VCaP (cell line): Measurements from ENCODE around the gene KNOP1.
"Not testable (repeated sequence)": the region's sequence is repeated elsewhere in the genome, so short reads cannot be mapped to it uniquely, and the experiment has no call there.

ENCODE experiments used
- H3K27ac ChIP-seq: fragments of 450-650 bp; 2 replicates; pipeline ENCODE4 v1.5.1; 2017
- TF ChIP-seq, protein P1 (sequence below): fragments of 450-650 bp; conservative IDR thresholded peaks from 2 replicates; pipeline ENCODE4 v1.5.1; 2017; ENCODE audit warnings: mild to moderate bottlenecking, moderate library complexity

Gene KNOP1

DNA sequence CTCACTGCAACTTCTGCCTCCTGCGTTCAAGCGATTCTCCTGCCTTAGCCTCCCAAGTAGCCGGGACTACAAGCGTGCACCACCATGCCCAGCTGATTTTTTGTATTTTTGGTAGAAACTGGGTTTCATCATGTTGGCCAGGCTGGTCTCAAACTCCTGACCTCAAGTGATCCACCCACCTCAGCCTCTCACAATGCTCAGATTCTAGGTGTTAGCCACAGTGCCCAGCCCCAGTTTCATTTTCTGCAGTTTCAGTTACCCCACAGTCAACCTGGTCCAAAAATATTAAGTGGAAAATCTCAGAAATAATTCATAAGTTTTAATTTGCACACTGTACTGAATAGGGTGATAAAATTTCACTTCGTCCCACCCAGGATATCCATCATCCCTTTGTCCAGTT lies 28.7 kb downstream of the KNOP1 start:
- TF ChIP-seq, protein P1, sequence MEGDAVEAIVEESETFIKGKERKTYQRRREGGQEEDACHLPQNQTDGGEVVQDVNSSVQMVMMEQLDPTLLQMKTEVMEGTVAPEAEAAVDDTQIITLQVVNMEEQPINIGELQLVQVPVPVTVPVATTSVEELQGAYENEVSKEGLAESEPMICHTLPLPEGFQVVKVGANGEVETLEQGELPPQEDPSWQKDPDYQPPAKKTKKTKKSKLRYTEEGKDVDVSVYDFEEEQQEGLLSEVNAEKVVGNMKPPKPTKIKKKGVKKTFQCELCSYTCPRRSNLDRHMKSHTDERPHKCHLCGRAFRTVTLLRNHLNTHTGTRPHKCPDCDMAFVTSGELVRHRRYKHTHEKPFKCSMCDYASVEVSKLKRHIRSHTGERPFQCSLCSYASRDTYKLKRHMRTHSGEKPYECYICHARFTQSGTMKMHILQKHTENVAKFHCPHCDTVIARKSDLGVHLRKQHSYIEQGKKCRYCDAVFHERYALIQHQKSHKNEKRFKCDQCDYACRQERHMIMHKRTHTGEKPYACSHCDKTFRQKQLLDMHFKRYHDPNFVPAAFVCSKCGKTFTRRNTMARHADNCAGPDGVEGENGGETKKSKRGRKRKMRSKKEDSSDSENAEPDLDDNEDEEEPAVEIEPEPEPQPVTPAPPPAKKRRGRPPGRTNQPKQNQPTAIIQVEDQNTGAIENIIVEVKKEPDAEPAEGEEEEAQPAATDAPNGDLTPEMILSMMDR = no peak

DNA sequence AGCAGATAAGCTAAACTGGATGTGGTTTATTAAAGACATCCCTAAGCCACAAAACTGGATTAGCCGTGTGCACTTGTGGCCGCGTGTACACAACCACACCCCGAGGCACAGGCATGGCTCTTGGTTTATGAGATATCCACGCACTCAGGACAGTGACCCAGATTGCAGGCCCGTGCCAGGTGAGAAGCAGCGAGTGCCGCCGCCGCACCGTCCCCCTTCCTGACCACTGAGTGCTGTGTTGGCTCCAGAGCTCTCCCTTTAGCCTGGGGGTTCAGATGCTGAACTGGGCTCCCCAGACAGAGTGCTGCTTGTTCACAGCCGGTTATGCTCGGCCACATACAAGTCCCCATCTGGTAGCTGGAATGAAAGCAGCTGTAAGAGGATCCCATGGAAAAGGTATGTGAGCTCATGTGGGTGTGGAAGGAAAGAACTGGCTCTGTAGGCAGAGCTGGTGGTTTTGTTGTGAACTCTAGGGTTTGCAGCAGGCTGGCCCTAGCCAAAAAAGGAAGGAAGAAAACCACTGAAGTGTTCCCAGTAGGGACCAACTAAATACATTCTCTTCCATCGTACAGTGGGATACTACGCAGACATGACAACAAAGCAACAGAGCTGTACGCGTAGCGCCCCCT lies 29.5 kb downstream of the KNOP1 start:
- no peak overlapping the region for H3K27ac ChIP-seq
- TF ChIP-seq, protein P1 = no peak

More for the DNA sequence above, 28.7 kb downstream of the KNOP1 start:
- no peak overlapping the region for H3K27ac ChIP-seq

DNA sequence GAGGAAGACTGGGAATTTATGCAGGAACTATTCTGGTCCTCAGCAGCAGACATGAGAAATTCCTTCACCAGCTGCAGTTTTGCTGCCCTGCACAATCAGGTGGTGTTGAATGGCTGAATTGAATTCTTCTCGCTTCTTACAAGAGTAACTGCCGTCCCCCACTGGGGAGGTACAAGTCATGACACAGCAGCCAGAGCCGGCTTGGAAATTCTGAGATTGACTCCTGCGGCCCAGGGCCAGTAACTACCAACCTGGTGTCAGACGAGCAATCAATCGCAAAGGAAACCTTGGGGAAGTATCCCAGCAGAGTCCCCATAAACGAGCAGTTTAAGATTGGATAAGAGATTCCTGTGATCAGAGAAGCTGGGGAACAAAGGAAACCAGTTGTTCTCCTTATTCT lies 30.7 kb downstream of the KNOP1 start:
- H3K27ac ChIP-seq = no peak overlapping the region
- TF ChIP-seq, protein P1 = no peak

DNA sequence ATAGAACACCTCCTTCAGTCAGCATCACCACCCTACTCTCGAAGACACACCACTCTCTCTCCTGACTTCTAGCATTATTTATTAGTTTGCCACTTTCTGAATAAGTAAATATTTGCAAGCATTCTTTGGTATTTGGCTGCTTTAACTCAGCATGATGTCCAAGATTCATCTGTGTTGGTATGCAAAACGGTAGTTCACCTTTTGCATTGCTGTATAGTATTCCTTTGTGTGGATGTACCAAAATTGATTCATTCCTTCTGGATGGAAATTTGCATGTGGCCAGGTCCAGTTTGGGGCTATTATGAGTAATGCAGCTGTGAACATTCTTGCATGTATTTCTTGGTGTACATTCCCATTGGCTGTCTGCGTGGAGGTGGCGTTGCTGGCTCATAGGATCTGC lies 32.9 kb downstream of the KNOP1 start:
- TF ChIP-seq, protein P1 = no peak
- no peak overlapping the region for H3K27ac ChIP-seq

DNA sequence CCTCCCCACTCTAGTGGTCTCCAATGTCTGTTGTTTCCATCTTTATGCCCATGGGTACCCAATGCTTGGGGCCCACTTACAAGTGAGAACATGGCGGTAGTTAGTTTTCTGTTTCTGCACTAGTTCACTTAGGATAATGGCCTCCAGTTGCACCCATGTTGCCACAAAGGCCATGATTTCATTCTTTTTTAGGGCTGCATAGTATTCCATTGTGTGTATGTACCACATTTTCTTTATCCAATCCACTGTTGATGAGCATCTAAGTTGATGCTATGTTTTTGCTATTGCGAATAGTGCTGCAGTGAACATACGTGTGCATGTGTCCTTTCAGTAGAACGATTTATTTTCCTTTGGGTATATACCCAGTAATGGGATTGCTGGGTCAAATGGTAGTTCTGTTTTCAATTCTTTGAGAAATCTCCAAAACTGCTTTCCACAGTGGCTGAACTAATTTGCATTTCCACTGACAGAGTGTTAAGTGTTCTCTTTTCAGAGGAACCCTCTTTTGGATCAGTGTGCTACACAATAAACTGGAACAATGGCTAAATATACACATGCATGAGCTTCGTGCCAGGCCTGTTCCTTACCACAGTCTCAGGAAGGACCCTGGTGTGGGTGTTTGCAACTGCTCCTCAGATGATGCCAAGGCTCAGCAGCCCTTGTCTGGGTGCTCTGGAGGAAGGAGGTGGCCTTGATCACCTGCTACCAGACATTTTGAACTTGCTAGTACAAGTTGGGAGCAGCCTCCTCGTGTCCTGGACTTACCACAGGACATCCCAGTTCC lies 34.4 kb downstream of the KNOP1 start:
- TF ChIP-seq, protein P1 = no peak

DNA sequence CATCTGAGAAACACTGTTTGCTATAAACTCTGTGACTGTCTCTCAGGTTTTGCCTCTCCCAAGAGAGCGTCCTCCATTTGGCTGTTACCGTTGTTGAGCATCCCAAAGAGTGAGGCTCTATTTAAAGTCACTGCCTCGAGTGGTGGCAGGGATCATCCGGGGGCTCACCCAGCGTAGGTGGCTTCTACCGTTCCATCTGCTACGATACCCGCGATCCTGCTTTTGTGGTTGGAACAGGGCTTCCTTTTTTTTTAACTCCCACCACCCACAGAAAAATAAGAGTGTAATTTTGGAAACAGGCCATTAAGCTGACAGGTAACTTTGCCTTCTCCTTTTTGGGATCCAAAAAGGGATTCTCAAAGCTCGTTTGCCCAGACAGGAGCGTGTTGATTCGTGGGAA lies 36.4 kb downstream of the KNOP1 start:
- TF ChIP-seq, protein P1 = no peak
- H3K27ac ChIP-seq = no peak overlapping the region

More for the DNA sequence above, 34.4 kb downstream of the KNOP1 start:
- no peak overlapping the region for H3K27ac ChIP-seq

DNA sequence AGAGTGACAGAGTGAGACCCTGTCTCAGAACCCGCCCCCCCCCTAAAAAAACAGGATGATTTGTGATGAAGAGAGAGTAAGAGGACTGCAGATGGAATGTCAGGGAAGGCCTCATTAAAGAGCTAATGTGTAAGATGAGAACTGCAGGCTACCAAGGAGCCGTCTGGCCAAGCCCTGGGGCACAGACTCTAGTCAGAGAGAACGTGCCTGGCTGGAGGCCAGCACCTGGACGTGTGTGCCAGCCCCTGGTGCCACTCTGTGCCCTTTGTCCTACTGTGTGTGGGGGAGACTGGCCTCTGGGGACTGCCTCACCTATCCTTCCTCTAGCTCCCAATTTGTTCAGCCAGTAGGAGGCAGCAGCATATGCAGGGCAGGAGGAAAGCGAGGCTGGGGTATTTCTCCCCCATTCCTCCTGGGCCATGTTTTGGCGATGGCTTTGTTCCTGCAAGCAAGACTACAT lies 37.1 kb downstream of the KNOP1 start:
- no peak overlapping the region for H3K27ac ChIP-seq
- TF ChIP-seq, protein P1 = no peak

DNA sequence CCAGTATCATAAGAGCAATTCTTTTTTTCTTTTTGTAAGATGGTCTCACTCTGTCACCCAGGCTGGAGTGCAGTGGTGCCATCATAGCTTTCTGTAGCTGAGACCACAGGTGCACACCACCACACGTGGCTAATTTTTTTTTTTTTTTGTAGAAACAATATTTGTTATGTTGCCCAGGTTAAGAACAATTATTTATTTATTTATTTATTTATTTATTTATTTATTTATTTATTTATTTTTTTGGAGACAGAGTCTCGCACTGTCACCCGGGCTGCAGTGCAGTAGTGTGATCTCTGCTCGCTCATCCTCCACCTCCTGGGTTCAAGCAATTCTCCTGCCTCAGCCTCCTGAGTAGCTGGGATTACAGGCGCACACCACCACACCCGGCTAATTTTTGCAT lies 38.7 kb downstream of the KNOP1 start:
- not testable (repeated sequence) for H3K27ac ChIP-seq
